ENCODE results near the gene BIRC6.
"Not testable (repeated sequence)": the region's sequence is repeated elsewhere in the genome, so short reads cannot be mapped to it uniquely, and the experiment has no call there.

BIRC6 gene

DNA sequence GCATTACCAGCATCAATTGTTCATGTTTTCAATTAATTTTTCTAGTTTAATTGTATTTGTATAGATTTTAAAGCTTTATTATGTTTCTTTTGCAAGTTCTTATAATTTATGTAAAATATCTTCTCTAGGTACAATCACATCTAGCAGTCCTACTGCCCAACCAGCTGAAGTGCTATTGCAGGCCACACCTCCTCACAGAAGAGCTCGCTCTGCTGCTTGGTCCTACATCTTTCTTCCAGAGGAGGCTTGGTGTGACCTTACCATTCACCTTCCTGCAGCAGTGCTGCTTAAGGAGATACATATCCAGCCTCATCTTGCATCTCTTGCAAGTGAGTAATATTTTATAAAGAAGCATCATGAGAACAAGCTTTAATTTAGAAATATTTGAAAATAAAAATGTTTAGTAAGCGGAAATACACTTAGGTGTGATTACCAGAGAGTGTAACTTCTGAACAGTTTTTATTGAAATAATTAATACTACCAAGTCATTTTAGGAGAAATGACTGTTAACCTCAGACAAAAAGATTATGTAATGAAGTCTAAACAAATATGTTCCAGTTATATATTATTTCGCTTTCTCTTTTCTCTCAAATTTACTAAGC, 148.2 kb downstream of the BIRC6 start:
- no peak for DNase-seq (ENCODE audit: low read depth)

DNA sequence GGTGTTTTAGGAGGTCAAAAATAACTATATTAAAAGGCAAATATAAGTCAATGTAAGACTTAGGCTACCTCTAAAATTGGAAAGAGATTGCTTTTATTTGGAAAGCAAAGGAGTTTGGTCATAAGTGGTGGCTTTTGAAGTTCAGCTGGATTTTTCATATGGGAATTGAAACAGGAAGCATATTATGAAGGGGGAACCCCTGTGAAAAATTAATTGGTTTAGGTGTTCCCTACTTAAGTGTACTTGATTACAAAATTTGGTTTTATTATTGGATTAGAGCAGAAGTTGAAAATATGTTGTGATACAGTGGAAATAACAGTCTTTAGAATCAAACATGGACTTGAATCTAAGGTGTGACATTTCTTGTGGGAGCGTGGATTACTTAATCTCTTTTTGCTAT, 149.6 kb downstream of the BIRC6 start:
- DNase-seq (ENCODE audit: low read depth) = no peak

DNA sequence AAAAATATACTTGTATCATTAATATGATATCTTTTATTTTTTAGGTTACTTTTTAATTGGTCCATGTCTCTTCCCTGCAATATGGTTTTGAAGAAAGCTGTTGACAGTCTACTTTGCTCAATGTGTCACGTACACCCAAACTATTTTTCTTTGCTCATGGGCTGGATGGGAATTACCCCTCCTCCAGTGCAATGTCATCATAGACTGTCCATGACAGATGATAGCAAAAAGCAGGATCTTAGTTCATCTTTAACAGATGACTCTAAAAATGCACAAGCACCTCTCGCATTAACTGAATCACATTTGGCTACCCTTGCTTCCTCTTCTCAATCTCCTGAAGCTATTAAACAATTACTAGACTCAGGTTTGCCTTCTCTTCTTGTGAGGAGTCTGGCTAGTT, 158.1 kb downstream of the BIRC6 start:
- DNase-seq (ENCODE audit: low read depth) = no peak

DNA sequence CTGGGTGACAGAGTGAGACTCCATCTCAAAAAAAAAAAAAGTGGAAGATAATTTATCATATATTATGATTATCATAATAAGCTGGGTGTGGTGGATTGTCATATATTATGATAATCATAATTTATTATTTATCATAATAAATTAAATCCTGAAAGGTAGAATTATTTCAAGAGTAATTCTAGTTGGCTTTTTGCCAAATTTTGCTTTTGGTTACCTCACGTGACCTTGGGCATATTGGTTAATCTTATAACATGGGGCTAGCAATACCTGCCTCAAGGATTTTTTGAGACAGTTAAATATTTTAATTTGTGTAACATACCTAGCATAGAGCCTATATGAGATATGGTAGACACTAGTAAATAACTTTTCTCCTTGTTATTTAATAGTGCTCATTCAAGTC, 159.7 kb downstream of the BIRC6 start:
- DNase-seq (ENCODE audit: low read depth) = no peak

DNA sequence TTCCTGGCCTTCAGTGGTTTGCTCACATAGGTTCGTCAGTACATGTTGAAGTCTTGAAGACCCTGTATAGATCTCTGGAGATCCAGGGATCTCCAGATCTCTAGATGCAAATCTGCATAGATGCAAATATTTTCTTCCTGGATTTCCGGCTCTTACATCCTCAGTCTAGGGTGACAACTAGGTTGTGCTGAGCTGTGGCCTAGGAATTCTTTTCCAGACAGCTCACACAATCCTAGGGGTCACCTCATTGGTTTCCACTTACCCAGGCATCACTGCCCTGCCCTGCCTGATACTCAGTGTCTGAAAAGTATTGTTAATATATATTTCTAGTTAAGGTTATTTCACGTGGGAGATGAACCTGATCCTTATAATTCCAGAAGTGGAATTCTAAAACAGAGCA, 165.9 kb downstream of the BIRC6 start:
- no peak for DNase-seq (ENCODE audit: low read depth)

DNA sequence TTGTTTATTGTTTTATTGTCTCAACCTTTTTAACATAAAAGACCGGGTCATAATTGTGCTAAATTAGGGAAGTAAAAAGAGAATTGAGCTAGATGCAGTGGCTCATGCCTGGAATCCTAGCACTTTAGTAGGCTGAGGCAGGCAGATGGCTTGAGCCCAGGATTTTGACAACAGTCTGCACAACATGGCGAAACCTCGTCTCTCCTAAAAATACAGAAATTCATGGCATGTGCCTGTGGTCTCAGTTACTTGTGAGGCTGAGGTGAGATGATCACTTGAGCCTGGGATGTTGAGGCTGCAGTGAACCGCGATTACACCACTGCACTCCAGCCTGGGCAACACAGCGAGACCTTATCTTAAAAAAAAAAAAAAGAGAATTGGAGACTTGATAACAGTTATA, 166.9 kb downstream of the BIRC6 start:
- DNase-seq (ENCODE audit: low read depth) = no peak

DNA sequence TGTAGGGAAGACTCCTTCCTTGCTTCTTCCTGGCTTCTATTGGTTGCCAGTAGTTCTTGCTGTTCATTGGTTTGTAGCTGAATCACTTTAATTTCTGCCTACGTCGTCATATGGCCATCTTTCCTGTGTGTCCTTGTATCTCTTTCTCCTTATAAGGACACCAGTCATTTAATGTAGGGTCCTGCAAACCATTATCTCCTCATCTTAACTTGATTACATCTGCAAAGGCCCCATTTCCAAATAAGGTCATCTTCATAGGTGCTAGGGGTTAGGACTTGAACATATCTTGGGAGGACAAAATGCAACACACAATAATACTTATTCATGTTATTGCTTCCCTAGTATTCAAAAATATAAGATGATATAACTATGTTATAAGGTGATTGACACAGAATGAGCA, 175.5 kb downstream of the BIRC6 start:
- no peak for DNase-seq (ENCODE audit: low read depth)

DNA sequence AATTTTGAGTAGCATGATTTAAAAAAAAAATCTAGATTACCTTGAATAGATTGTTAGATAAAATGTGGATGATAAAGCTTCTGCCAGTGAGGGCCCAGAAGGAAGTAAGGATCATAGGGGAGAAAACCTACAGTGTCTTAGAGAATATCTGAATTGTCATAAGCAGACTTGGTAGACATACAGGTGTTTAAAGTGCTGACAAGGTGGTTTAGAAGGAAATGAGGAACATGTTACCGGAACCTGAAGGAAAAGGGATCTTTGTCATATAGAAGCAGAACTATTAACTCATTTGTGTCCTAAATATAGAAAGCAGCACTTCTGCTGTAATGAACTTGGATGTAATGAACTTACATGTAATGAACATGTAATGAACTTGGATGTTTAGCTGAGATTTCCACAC, 176.1 kb downstream of the BIRC6 start:
- DNase-seq (ENCODE audit: low read depth) = no peak

DNA sequence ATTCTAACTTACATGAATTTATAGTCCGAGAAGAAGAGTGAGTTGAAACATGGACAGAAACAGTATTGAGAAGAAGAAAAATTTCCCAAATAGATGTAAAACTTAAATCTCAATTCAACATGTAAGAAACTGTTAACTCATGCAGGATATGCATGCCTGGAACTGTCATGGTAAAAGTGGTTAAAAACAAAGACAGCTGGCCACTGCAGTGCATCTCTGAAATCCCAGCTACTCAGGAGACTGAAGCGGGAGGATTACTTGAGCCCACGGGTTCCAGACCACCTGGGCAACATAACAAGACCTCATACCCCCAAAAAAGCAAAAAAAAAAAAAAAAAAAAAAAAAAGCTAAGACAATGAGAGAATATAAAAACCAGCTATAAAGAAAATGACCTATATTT, 178.0 kb downstream of the BIRC6 start:
- DNase-seq (ENCODE audit: low read depth) = no peak

DNA sequence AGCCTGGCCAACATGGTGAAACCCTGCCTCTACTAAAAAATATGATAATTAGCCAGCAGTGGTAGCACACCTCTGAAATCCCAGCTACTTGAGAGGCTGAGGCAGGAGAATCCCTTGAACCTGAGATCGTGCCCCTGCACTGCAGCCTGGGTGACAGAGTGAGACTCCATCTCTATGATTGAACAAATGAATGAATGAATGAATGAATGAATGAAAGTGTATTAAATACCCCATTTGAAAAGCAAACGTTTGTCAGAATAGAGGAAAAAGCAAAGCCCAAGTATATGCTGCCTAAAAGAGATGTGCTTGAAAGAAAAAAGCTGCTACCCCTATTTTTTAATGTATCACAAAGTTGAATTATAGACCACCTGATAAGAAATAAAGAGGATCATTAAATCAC, 181.9 kb downstream of the BIRC6 start:
- DNase-seq (ENCODE audit: low read depth) = no peak

DNA sequence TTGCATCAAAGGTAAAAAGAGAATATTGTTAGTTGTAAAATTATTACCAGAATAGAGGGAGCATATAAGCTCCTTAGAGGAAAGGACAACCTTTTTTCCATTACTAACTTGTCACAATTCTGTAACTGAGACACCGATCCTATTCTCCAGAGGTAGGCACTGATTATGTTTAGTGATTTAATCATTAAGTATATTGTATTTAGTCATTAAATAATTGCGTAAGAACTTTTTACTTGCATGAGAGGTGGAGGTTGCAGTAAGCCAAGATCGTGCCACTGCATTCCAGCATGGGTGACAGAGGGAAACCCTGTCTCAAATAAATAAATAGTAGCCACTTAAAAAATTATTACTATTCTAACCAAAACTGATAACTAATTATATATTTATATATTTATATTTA, 195.7 kb downstream of the BIRC6 start:
- DNase-seq (ENCODE audit: low read depth) = not testable (repeated sequence)

DNA sequence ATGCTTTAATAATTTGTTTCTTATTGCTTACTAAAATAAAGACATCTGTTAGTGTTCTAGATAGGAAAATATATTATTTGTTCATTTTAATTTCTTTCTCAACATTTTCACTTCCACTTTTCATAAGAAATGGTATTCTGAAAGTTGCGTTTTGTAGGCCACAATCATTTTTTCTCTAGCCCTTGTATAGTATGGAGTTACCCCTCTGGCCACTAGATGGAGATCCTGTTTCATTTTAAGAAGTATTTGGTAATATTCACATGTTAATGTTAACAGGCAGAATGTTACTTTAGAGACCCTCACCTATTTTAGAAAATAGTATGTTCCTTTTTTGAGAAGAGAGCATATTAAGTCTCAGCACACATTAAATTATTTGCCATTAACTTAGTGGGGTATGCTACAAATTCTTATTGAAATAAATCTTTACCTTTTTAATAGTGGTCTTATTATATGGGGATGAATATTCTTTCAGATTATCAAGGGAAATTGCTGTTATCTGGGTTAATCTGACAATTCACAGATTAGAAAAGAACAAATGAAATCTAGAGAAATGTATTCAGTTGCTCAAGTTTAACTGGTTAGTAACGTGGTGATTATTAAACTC, 197.1 kb downstream of the BIRC6 start:
- DNase-seq (ENCODE audit: low read depth) = no peak

DNA sequence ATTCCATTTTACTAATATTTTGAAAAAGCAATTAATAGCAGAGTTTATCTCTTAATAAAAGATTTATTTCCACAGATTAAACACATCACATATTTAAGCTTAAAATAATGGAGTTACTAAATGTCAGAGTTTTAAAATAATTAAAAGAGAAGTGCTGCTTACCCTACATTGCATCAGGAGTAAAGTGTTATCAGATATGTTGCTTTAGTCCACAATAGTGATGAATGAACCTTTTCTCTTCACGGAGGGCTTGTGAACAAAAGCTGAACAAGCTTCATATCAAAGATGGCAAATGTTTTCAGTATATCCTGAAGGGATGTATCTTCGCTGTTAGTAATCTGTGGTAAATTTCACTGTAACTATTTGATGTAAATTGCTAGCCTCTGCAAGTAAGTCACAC, 201.7 kb downstream of the BIRC6 start:
- DNase-seq (ENCODE audit: low read depth) = no peak

DNA sequence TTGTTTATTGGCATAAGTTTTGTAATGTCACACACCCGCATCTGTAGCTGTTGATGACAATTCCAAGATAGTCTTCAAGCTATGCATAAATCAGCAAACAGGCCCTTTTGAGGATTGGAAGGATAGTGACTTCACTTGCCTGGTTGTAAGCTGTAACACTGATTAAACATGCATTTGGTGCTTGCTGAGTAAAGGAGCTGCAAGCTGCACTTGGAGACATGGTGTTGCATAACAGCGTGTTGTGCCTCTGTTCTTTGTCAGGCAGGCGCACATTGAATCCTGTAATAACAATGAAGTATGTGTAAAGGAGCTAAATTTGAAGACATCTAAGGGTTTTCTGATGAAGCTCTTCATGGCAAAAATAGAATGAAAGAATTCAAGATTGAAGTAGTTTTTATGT, 202.3 kb downstream of the BIRC6 start:
- no peak for DNase-seq (ENCODE audit: low read depth)

DNA sequence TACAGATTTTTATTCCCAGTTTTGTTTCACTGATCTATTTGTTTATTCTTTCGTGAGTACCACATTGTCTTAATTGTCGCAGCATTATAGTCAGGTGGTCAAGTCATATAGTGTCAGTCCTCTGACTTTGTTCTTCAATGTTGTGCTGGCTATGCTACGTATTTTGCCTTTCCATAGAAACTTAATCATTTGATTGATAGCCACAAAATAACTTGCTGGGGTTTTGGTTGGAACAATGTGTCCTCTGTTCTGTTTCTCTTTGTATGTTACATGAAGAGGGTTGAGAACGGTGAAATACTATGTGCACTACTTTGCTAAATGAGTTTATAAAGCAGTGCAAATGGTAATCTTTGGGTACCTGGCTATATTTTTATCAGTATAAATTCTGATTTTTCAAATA, 206.1 kb downstream of the BIRC6 start:
- no peak for DNase-seq (ENCODE audit: low read depth)

DNA sequence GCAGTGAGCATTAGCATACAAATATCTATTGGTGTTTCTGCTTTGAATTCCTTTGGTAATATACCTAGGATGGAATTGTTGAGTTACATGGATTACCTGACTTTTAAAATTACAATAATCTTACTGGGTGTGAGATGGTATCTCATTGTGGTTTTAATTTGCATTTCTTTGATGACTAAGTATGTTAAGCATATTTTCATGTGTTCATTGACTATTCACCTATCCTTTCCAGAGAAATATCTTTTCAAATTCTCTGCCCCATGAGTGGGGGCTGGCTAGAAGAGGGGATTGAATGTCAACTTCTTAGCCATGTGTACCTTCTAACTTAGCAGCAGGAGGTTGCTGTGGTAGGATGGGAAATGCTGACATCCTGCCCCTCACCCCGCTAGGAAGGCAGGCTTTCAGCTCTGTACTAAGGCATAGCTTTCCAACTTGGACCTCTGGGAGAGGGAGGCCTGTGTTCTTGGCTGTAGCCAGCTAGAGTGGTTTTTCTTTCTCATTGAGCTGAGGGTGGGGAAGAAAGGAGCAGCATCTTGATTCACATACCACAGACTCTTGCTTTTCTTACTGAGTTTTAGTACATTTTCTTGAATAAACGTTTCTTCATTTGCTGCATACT, 207.7 kb downstream of the BIRC6 start:
- no peak for DNase-seq (ENCODE audit: low read depth)

DNA sequence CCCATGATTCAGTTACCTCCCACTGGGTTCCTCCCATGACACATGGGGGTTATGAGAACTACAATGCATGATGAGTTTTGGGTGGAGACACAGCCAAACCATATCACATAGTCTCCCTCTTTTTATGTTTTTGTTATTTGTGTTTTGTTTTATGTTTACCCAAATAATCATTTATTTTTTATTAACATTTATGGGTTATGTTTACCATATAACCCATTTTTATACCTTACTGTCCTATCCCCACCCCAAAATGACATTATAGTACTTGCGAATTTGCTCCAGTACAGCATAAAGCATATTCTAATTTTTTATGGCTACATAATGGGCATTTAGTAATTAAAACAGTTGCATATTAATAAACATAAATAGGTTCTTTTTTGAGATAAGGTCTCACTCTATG, 209.1 kb downstream of the BIRC6 start:
- DNase-seq (ENCODE audit: low read depth) = no peak

DNA sequence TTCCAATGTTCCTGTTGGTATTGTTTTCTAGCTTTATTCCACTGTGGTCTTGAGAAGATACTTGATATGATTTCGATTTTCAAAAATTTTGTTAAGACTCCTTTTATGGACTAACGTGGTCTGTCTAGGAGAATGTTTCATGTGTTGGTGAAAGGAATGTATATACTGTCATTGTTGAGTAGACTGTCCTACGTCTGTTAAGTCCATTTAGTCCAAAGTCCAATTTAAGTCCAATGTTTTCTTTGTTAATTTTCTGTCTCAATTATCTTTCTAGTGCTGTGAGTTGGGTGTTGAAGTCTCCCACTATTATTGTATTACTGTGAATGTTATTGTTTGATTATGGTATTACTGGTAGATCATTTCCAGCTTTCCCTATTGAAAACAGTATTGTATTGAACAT, 215.2 kb downstream of the BIRC6 start:
- no peak for DNase-seq (ENCODE audit: low read depth)

DNA sequence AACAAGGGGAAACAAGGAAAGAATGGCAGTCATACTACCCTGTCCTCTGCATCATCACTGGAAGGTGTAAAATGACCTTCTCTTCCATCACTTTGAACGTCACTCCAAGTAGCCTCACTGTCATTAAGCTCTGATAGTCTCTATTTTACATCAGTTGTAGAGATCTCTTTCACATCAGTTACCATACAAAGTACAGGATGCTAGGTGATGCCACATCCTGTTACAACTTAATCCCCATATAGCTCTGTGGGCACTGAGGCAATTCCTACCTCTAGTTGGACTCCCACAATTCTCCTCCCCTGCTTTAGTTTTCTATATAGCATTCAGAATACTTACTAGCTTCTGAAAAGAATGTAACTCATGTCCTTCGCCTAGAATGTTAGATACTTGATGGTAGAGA, 215.9 kb downstream of the BIRC6 start:
- DNase-seq (ENCODE audit: low read depth) = no peak

DNA sequence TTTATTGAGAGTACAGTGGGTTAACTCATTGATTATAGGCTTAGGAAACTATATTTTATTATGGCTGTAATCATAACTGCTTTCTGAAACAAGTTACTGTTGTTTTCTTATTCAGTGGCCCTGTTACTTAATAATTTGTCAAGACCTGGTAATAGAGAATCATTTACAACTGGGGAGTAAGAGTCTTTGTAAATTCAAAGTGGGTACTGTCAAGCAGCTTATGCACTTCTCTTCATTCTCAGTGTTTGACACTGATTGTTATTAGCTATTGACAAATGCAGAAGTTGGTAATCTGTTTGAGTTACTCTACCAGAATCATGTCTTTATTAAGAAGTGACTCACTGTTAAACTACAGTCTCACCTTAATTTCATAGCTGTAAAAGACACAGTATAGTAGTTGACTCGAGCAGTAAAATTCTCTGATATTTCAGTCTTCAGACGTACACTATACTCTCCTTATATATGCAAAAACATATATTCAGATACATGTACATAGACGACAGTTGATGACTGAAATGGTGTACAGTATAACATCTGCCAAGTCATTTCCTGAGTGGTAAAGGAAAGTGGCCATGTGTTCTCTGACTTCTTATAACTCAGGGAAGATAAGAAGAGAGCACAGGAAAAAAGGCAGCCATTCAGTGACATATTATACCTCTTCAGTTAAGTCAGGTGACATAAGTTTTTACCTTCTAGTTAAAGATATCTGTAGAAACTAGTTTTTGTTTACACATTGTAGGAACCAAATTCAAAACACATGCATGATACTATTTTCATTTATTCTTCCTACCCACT, 235.0 kb downstream of the BIRC6 start:
- DNase-seq (ENCODE audit: low read depth) = peak; percentile 6

DNA sequence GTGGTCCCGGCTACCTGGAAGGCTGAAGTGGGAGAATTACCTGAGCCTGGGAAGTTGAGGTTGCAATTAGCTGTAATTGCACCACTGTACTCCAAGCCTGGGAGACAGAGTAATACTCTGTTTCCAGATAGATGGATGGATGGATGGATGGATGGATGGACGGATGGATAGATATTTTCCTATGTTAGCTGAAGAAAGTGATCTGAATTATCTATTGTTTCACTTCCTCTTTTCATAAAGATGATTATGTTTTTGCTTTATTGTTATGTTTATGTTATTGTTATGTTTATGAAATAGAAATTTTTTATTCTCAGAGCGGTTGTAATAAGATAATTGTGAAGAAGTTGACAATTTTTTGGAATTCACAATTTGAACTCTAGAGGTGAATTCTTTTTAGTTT, 237.8 kb downstream of the BIRC6 start:
- no peak for DNase-seq (ENCODE audit: low read depth)

DNA sequence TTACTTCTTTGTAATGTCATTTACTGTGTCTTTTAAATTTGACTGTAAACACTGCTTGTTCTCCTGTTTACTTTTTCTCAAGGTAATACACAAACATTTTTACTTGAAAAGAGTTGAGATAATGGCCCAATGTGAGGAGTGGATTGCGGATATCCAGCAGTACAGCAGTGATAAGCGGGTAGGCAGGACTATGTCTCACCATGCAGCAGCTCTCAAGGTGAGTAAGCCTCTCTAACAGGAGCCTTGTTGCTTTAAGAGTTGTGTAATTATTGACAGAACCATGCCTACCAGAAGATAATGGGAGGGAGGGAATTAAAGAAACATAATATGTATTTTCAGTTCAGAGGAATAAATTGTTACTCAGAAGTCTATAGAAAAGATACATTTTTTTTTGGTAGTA, 254.5 kb downstream of the BIRC6 start:
- DNase-seq (ENCODE audit: low read depth) = no peak

DNA sequence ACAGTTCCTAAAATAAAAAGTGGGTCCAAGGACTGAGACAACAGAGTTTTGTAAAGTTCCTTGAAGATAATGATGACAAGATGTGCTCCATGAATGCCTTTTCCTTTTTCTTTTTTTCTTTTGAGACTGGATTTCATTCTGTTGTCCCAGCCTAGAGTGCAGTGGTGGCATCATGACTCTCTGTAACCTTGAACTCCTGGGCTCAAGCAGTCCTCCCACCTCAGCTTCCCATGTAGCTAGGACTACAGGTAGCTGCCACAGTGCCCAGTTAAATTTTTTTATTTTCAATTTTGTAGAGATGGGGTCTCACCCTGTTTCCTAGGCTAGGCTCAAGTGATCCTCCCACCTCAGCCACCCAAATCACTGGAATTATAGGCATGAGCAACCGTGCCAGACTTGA, 254.9 kb downstream of the BIRC6 start:
- DNase-seq (ENCODE audit: low read depth) = no peak

All from non-pigmented ciliary epithelial cell (primary cell).